ENCODE data around the gene NR4A1. TPM values are rescaled to one million over a fixed set of nuclear protein-coding genes. Genes with fewer than 3 reads are reported as not detected.

The NR4A1 gene
- total and polyA plus RNA-seq, 2 of the 13 experiments (the other 11 are each of a cell fraction or from before 2014, with no cell fraction given) = 5.7 to 15.2 TPM

GRCh38 chr12:52010152-52010622 is 41.1 kb upstream of the NR4A1 start (continued):
- no peak for TF ChIP-seq FOXP4 (CRISPR knock-in tag; IDR thresholded peaks at IDR 0.05)
- no peak for TF ChIP-seq PBX2 (CRISPR knock-in tag; IDR thresholded peaks at IDR 0.05)
- no peak for TF ChIP-seq MAFF (IDR thresholded peaks at IDR 0.05; ENCODE audit: low read depth, low read length)
- no peak for TF ChIP-seq ZNF274 (CRISPR knock-in tag; IDR thresholded peaks at IDR 0.05)
- TF ChIP-seq BATF2 (CRISPR knock-in tag; IDR thresholded peaks at IDR 0.05) = no peak
- no peak for TF ChIP-seq RBM39 (IDR thresholded peaks at IDR 0.05; ENCODE audit: low read depth, low read length, poor library complexity, severe bottlenecking)
- TF ChIP-seq FOXP1 (IDR thresholded peaks at IDR 0.05) = no peak
- TF ChIP-seq FOXP1 (CRISPR knock-in tag; IDR thresholded peaks at IDR 0.05) = 0 out of 2 replicates have a peak, but pooled peaks have one; percentile 8
- TF ChIP-seq PLSCR1 (CRISPR knock-in tag; IDR thresholded peaks at IDR 0.05; ENCODE audit: borderline replicate concordance) = no peak
- no peak for TF ChIP-seq IKZF4 (CRISPR knock-in tag; IDR thresholded peaks at IDR 0.05; ENCODE audit: borderline replicate concordance, low read depth, not compliant biosample characterization)
- no peak for TF ChIP-seq ELF1 (CRISPR knock-in tag; IDR thresholded peaks at IDR 0.05)
- no peak for TF ChIP-seq RORA (CRISPR knock-in tag; IDR thresholded peaks at IDR 0.05)
- TF ChIP-seq ZNF549 (CRISPR knock-in tag; IDR thresholded peaks at IDR 0.05) = no peak
- no peak for TF ChIP-seq SAFB2 (CRISPR knock-in tag; IDR thresholded peaks at IDR 0.05; ENCODE audit: borderline replicate concordance, low read depth)
- no peak for TF ChIP-seq ZNF720 (CRISPR knock-in tag; IDR thresholded peaks at IDR 0.05)
- TF ChIP-seq HBP1 (CRISPR knock-in tag; IDR thresholded peaks at IDR 0.05; ENCODE audit: low read depth) = no peak
- TF ChIP-seq NFAT5 (CRISPR knock-in tag; IDR thresholded peaks at IDR 0.05) = no peak
- no peak for TF ChIP-seq RBFOX2 (IDR thresholded peaks at IDR 0.05; ENCODE audit: low read depth, low read length)
- TF ChIP-seq KDM2A (CRISPR knock-in tag; IDR thresholded peaks at IDR 0.05; ENCODE audit: borderline replicate concordance, low read depth) = no peak
- no peak for TF ChIP-seq ZNF670 (CRISPR knock-in tag; IDR thresholded peaks at IDR 0.05; ENCODE audit: borderline replicate concordance)

Measured in HepG2 (cell line).